DOHH2 (cell line): ENCODE results near the gene MEGF11.

Experiments
- CTCF ChIP-seq: fragments of 200-600 bp; sonication (generic); IDR thresholded peaks from one replicate; pipeline ENCODE4 v1.5.1; 2014; ENCODE audit warnings: antibody characterized with exemption, mild to moderate bottlenecking, low read depth, low read length; ENCODE audit not compliant: poor library complexity, severe bottlenecking
- EZH2phosphoT487 ChIP-seq: fragments of 200-600 bp; sonication (generic); IDR thresholded peaks from 2 replicates; pipeline ENCODE4 v1.6.1; 2017; ENCODE audit warnings: borderline replicate concordance, mild to moderate bottlenecking, antibody characterized with exemption, low read length, moderate library complexity, mixed read lengths

- no peak for TF ChIP-seq CTCF
- no peak for TF ChIP-seq EZH2phosphoT487
Measured at GRCh38 chr15:65987100-65987499, 266.4 kb downstream of the MEGF11 start.
